Activated CD4-positive, alpha-beta T cell treated with anti-CD3 and anti-CD28 coated beads, Interleukin-2, amount 10 ng/mL, durations not matched to agents 7 days and 5 days (primary cell): Measurements from ENCODE around the gene GRM5. TPM values are rescaled to one million over a fixed set of nuclear protein-coding genes. Genes with fewer than 3 reads are reported as not detected.
"Not testable (repeated sequence)": the region's sequence is repeated elsewhere in the genome, so short reads cannot be mapped to it uniquely, and the experiment has no call there.

Experiments
- CTCF ChIA-PET: fragments of 350-600 bp; sonication (Branson Sonifier 250); formaldehyde crosslinking; loops from one replicate; lab custom pipeline; 2021; ENCODE audit warnings: antibody characterized with exemption; lab: Charles Lee
- POLR2A ChIA-PET: fragments of 350-600 bp; sonication (Branson Sonifier 250); formaldehyde crosslinking; loops from one replicate; lab custom pipeline; 2021; ENCODE audit warnings: antibody characterized with exemption; lab: Charles Lee
- DNase-seq: peaks from one replicate; pipeline ENCODE4 v3.0.0-alpha.2; 2020
- H3K27ac Mint-ChIP-seq: one replicate; pipeline ENCODE4 v1.8.0; 2021; ENCODE audit warnings: mild to moderate bottlenecking, moderate library complexity, mixed read lengths
- H3K27me3 Mint-ChIP-seq: one replicate; pipeline ENCODE4 v1.8.0; 2021; ENCODE audit warnings: mixed read lengths
- H3K36me3 Mint-ChIP-seq: one replicate; pipeline ENCODE4 v1.8.0; 2021; ENCODE audit warnings: low read depth, mixed read lengths
- H3K4me1 Mint-ChIP-seq: one replicate; pipeline ENCODE4 v1.8.0; 2021; ENCODE audit warnings: mixed read lengths
- H3K4me3 Mint-ChIP-seq: one replicate; pipeline ENCODE4 v1.8.0; 2021; ENCODE audit warnings: mild to moderate bottlenecking, moderate library complexity, mixed read lengths
- H3K9me3 Mint-ChIP-seq: one replicate; pipeline ENCODE4 v1.8.0; 2021; ENCODE audit warnings: mixed read lengths
- total RNA-seq, 2 experiments: library from RNA; stranded (reverse); gene quantifications; one replicate each; pipeline ENCODE4 v1.2.3, GENCODE V29; 2021

The GRM5 gene
- total RNA-seq, 2 experiments from 2014 or later, result not detected

GRCh38 chr11:88552379-88553062 lies 513.3 kb downstream of the GRM5 start:
- CTCF ChIA-PET, result interaction anchor here (0.7 to 2.3 kb wide), 12 partner anchors 9 to 536 kb away, joined by 3 to 8 read pairs (median 3); no protein-coding TSS in a partner anchor
- H3K36me3 Mint-ChIP-seq, result no peaks in the 10 kb centered on the region
- no peak overlapping the region for H3K4me3 Mint-ChIP-seq
- H3K4me1 Mint-ChIP-seq, result no peaks in the 10 kb centered on the region
- H3K27me3 Mint-ChIP-seq, result peaks cover 12% of the 10 kb centered on the region
- no peak overlapping the region for H3K27ac Mint-ChIP-seq
- H3K9me3 Mint-ChIP-seq, result no peaks in the 10 kb centered on the region
- POLR2A ChIA-PET, result no interaction called here
- DNase-seq, result peak; percentile 70

GRCh38 chr11:88544656-88545280 lies 521.0 kb downstream of the GRM5 start:
- ChIA-PET CTCF (interaction anchor here (0.8 kb wide), 1 partner anchor 438 kb away, joined by 5 read pairs; no protein-coding TSS in a partner anchor), POLR2A (no interaction called here)
- Mint-ChIP-seq H3K36me3 (no peaks in the 10 kb centered on the region), H3K4me3 (no peak overlapping the region), H3K4me1 (peaks cover 10% of the 10 kb centered on the region), H3K27ac (no peak overlapping the region), H3K9me3 (no peaks in the 10 kb centered on the region), H3K27me3 (peaks cover 8% of the 10 kb centered on the region)
- no peak for DNase-seq

GRCh38 chr11:88543902-88544655 lies 521.7 kb downstream of the GRM5 start:
- no peaks in the 10 kb centered on the region for H3K36me3 Mint-ChIP-seq
- ChIA-PET CTCF (interaction anchor here (0.6 to 1.2 kb wide), 7 partner anchors 12 to 474 kb away, joined by 3 to 5 read pairs (median 3); no protein-coding TSS in a partner anchor), POLR2A (no interaction called here)
- H3K4me1 Mint-ChIP-seq, result peaks cover 10% of the 10 kb centered on the region
- H3K9me3 Mint-ChIP-seq, result no peaks in the 10 kb centered on the region
- H3K4me3 Mint-ChIP-seq, result no peak overlapping the region
- DNase-seq, result peak; percentile 87
- peak overlapping the region; percentile 61 for H3K27ac Mint-ChIP-seq
- H3K27me3 Mint-ChIP-seq, result peaks cover 6% of the 10 kb centered on the region

DNA sequence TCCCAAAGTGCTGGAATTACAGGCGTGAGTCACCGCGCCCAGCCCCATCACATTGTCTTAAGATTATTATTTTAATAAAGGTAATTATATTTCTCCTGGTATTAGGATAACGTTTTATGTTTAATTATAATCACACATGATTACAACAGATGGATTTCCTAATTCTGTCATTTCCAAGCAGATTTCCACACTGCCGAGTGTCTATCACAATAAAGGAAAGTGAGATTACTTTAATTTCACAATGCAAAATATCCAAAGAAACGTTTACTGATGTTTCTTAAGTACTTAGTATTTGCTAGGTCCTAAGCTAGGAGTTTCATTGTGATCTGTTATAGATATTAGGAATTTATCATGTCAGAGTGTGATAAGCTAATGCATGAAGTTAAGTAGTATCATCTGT lies 524.8 kb downstream of the GRM5 start:
- POLR2A ChIA-PET, result no interaction called here
- Mint-ChIP-seq H3K4me3 (no peak overlapping the region), H3K36me3 (no peaks in the 10 kb centered on the region), H3K4me1 (peaks cover 17% of the 10 kb centered on the region), H3K9me3 (no peaks in the 10 kb centered on the region), H3K27ac (no peak overlapping the region), H3K27me3 (peaks cover 3% of the 10 kb centered on the region)
- DNase-seq, result no peak
- CTCF ChIA-PET, result interaction anchor here (1.6 to 2.7 kb wide), 2 partner anchors 11 to 56 kb away, joined by 5 to 8 read pairs; no protein-coding TSS in a partner anchor

GRCh38 chr11:88538098-88538497 lies 527.7 kb downstream of the GRM5 start:
- peaks cover 7% of the 10 kb centered on the region for H3K9me3 Mint-ChIP-seq
- no peak overlapping the region for H3K27ac Mint-ChIP-seq
- POLR2A ChIA-PET, result interaction anchor here (0.6 to 0.7 kb wide), 3 partner anchors 216 to 1501 kb away, joined by 3 to 4 read pairs (median 4); no protein-coding TSS in a partner anchor
- DNase-seq, result no peak
- CTCF ChIA-PET, result interaction anchor here (0.6 to 1.3 kb wide), 4 partner anchors 32 to 373 kb away, joined by 3 to 5 read pairs (median 3); no protein-coding TSS in a partner anchor
- H3K4me3 Mint-ChIP-seq, result no peak overlapping the region
- H3K4me1 Mint-ChIP-seq, result peaks cover 18% of the 10 kb centered on the region
- H3K27me3 Mint-ChIP-seq, result no peaks in the 10 kb centered on the region
- peaks cover 2% of the 10 kb centered on the region for H3K36me3 Mint-ChIP-seq

- no peak for DNase-seq
- CTCF ChIA-PET, result interaction anchor here (0.9 to 2.2 kb wide), 4 partner anchors 14 to 372 kb away, joined by 3 to 5 read pairs (median 3); no protein-coding TSS in a partner anchor
Observed at GRCh38 chr11:88537613-88538012, 528.2 kb downstream of the GRM5 start.

DNA sequence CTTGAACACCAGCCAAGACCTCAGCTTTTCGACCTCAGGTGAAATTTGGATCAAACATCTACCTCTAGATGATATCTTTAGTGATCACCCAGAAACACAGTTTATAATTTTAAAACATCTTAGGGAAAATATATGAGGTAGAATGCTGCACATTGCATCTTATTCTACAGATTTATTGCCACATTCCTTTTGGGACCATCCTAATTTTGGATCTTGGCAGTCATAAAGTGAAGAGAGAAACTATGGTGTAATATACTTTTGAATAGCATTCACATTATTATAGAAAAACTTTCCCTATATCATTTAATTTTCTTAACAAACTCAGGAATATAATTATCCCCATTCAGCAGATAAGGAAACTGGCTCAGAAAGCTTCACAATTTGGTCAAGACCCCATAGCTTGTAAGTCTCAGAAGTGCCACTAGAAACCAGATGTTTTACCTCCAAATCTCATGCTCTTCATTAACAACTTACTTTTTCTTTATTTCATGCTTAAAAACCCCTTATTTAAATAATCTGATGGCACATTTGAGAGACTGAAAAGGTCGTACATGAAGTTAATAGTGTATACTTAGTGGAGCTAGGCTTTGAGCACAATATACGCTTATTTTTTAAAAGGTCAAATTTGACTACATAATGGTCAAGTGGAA lies 529.0 kb downstream of the GRM5 start:
- H3K9me3 Mint-ChIP-seq, result peaks cover 9% of the 10 kb centered on the region
- CTCF ChIA-PET, result interaction anchor here (0.9 to 2.2 kb wide), 8 partner anchors 9 to 433 kb away, joined by 3 to 5 read pairs (median 4); no protein-coding TSS in a partner anchor
- POLR2A ChIA-PET, result no interaction called here
- no peak for DNase-seq
- H3K4me3 Mint-ChIP-seq, result no peak overlapping the region
- no peaks in the 10 kb centered on the region for H3K27me3 Mint-ChIP-seq
- no peak overlapping the region for H3K27ac Mint-ChIP-seq
- peaks cover 2% of the 10 kb centered on the region for H3K36me3 Mint-ChIP-seq
- peaks cover 18% of the 10 kb centered on the region for H3K4me1 Mint-ChIP-seq

More at GRCh38 chr11:88537613-88538012, 528.2 kb downstream of the GRM5 start:
- H3K27ac Mint-ChIP-seq, result no peak overlapping the region
- H3K27me3 Mint-ChIP-seq, result no peaks in the 10 kb centered on the region
- POLR2A ChIA-PET, result interaction anchor here (0.6 to 0.7 kb wide), 3 partner anchors 215 to 1500 kb away, joined by 3 to 4 read pairs (median 4); no protein-coding TSS in a partner anchor
- H3K4me1 Mint-ChIP-seq, result peaks cover 18% of the 10 kb centered on the region
- peaks cover 9% of the 10 kb centered on the region for H3K9me3 Mint-ChIP-seq
- no peak overlapping the region for H3K4me3 Mint-ChIP-seq
- H3K36me3 Mint-ChIP-seq, result peaks cover 2% of the 10 kb centered on the region

GRCh38 chr11:88535916-88536547 lies 529.8 kb downstream of the GRM5 start:
- ChIA-PET POLR2A (no interaction called here), CTCF (interaction anchor here (1.0 to 2.2 kb wide), 7 partner anchors 8 to 432 kb away, joined by 3 to 5 read pairs (median 4); no protein-coding TSS in a partner anchor)
- Mint-ChIP-seq H3K4me3 (no peak overlapping the region), H3K36me3 (peaks cover 2% of the 10 kb centered on the region), H3K4me1 (peaks cover 18% of the 10 kb centered on the region), H3K27me3 (peaks cover 1% of the 10 kb centered on the region), H3K27ac (no peak overlapping the region), H3K9me3 (peaks cover 9% of the 10 kb centered on the region)
- DNase-seq, result no peak

GRCh38 chr11:88535266-88535665 lies 530.5 kb downstream of the GRM5 start:
- no peak overlapping the region for H3K27ac Mint-ChIP-seq
- no peak for DNase-seq
- H3K27me3 Mint-ChIP-seq, result peaks cover 5% of the 10 kb centered on the region
- POLR2A ChIA-PET, result no interaction called here
- H3K36me3 Mint-ChIP-seq, result peaks cover 2% of the 10 kb centered on the region
- peaks cover 18% of the 10 kb centered on the region for H3K4me1 Mint-ChIP-seq
- H3K4me3 Mint-ChIP-seq, result no peak overlapping the region
- CTCF ChIA-PET, result interaction anchor here (1.2 to 1.7 kb wide), 2 partner anchors 7 to 403 kb away, joined by 3 to 5 read pairs; no protein-coding TSS in a partner anchor
- H3K9me3 Mint-ChIP-seq, result peaks cover 9% of the 10 kb centered on the region

GRCh38 chr11:88534706-88535105 lies 531.1 kb downstream of the GRM5 start:
- H3K4me3 Mint-ChIP-seq, POLR2A ChIA-PET, H3K36me3 Mint-ChIP-seq: not testable (repeated sequence)

GRCh38 chr11:88534185-88534584 lies 531.6 kb downstream of the GRM5 start:
- ChIA-PET CTCF (no interaction called here), POLR2A (no interaction called here)
- H3K27ac Mint-ChIP-seq, result no peak overlapping the region
- DNase-seq, result no peak
- peaks cover 18% of the 10 kb centered on the region for H3K4me1 Mint-ChIP-seq
- peaks cover 9% of the 10 kb centered on the region for H3K9me3 Mint-ChIP-seq
- peaks cover 2% of the 10 kb centered on the region for H3K36me3 Mint-ChIP-seq
- H3K4me3 Mint-ChIP-seq, result no peak overlapping the region
- H3K27me3 Mint-ChIP-seq, result peaks cover 10% of the 10 kb centered on the region

More at GRCh38 chr11:88534706-88535105, 531.1 kb downstream of the GRM5 start:
- not testable (repeated sequence) for H3K27me3 Mint-ChIP-seq, DNase-seq, H3K27ac Mint-ChIP-seq, H3K9me3 Mint-ChIP-seq
- H3K4me1 Mint-ChIP-seq, result peaks cover 18% of the 10 kb centered on the region
- CTCF ChIA-PET, result interaction anchor here (1.2 kb wide), 1 partner anchor 403 kb away, joined by 3 read pairs; no protein-coding TSS in a partner anchor
